Measurements from ENCODE around the gene FBXL4. TPM values are rescaled to one million over a fixed set of nuclear protein-coding genes. Genes with fewer than 3 reads are reported as not detected.

The FBXL4 gene
- polyA plus RNA-seq, 1 donor (not counting 4 experiments of a cell fraction or from before 2014, with no cell fraction given) = 19.9 TPM

DNA sequence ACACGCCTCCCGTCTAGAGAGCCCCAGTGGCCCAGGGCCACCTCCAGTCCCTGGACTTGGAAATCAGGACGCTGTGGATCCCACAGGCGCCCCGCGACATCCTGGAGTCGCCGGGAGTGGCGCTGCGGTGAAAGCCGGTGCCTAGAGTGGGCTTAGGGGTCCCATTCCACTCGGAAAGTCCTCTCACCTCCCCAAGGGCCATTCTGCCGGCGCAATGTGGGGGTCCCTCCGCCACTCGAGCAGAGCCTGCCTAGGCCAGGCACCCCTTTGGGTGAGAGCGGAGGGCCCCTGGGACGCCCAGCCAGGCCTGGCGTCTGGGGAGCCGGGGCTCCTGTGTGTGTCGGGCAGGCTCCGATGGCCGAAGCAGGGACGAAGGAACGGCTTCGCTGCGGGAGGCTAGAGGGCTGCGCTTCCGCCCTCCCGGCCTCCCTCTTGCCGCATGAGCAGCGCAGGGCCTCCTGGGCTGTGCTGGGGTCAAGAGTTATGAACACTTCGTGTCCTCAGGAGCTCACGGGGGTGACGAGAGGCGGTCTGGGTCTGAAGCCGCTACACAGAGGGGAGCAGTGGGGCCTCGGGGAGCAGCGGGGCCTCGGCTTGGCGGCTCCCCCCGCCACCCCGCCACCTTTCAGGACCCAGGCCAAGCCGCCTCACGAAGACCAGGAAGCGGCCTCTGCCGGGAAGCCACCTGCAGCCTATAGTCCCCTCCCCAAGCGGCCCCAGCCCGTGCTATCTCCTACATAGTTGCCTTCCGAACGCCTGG is 99.8 kb downstream of the FBXL4 start:
- Histone ChIP-seq H2AFZ (ENCODE audit: control insufficient read depth, low read length) (no peak overlapping the region), H3K4me2 (ENCODE audit: control insufficient read depth, extremely low read depth, insufficient read depth, low read depth, low read length) (peak overlapping the region; percentile 22), H3K36me3 (ENCODE audit: control insufficient read depth in 2 of 2, extremely low read depth in 1 of 2, insufficient read depth in 2 of 2, low read length in 2 of 2) (no peaks in the 10 kb centered on the region), H4K20me1 (ENCODE audit: control insufficient read depth, extremely low read depth, insufficient read depth, low read length) (no peaks in the 10 kb centered on the region), H3K9me3 (ENCODE audit: control insufficient read depth, low read depth, low read length) (no peaks in the 10 kb centered on the region), H3K4me1 (ENCODE audit: control insufficient read depth, extremely low read depth, insufficient read depth, low read length) (peaks cover 8% of the 10 kb centered on the region), H3K9ac (ENCODE audit: control insufficient read depth, extremely low read depth, insufficient read depth, low read length) (no peak overlapping the region), H3K4me3 (ENCODE audit: control insufficient read depth in 2 of 3, extremely low read depth in 1 of 3, insufficient read depth in 2 of 3, low read depth in 1 of 3, low read length in 3 of 3) (no peak overlapping the region), H3K9me1 (ENCODE audit: control insufficient read depth, extremely low read depth, insufficient read depth, low read length) (no peaks in the 10 kb centered on the region), H3K79me2 (ENCODE audit: control insufficient read depth, insufficient read depth, low read length) (no peaks in the 10 kb centered on the region), H3K27me3 (ENCODE audit: control insufficient read depth, extremely low read depth, insufficient read depth, low read length) (peaks cover 63% of the 10 kb centered on the region), H3K27ac (ENCODE audit: control insufficient read depth, insufficient read depth, low read length) (no peak overlapping the region)
- dilution Hi-C loops (cut with MboI; ENCODE audit: extremely low pct_ligation_motif_present, low sequenced_read_pairs) = no loop called here
- TF ChIP-seq EZH2 (IDR thresholded peaks at IDR 0.05; ENCODE audit: low read length) = peak; percentile 86
- TF ChIP-seq, protein P1, sequence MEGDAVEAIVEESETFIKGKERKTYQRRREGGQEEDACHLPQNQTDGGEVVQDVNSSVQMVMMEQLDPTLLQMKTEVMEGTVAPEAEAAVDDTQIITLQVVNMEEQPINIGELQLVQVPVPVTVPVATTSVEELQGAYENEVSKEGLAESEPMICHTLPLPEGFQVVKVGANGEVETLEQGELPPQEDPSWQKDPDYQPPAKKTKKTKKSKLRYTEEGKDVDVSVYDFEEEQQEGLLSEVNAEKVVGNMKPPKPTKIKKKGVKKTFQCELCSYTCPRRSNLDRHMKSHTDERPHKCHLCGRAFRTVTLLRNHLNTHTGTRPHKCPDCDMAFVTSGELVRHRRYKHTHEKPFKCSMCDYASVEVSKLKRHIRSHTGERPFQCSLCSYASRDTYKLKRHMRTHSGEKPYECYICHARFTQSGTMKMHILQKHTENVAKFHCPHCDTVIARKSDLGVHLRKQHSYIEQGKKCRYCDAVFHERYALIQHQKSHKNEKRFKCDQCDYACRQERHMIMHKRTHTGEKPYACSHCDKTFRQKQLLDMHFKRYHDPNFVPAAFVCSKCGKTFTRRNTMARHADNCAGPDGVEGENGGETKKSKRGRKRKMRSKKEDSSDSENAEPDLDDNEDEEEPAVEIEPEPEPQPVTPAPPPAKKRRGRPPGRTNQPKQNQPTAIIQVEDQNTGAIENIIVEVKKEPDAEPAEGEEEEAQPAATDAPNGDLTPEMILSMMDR (optimal IDR thresholded peaks at IDR 0.05 in 1 of 3, IDR thresholded peaks at IDR 0.05 in 1 of 3, conservative IDR thresholded peaks at IDR 0.05 in 1 of 3; ENCODE audit: extremely low read depth in 1 of 3, insufficient read depth in 2 of 3, low read length in 3 of 3) = no peak
- FAIRE-seq (no peak), DNase-seq (ENCODE audit: low read depth, low spot score) (no peak)

DNA sequence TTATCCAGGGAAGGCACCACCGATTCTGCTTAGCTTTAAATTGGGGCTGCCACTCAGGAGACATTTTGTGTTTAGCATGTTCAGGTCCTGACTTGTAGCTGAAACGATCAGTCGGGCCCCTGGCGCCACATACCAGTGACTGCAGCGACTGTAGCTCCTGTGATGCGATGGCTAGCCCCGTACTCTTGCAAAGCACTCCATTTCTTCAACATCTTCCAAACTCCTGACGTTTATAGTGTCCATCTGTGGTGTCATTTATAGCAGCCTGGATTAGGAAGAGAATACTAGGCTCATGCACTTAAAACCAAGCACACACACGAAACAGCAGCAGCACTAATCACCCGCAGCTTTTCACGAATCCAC is 100.3 kb downstream of the FBXL4 start:
- H3K27me3 ChIP-seq (ENCODE audit: control insufficient read depth, extremely low read depth, insufficient read depth, low read length) = peaks cover 69% of the 10 kb centered on the region
- no peaks in the 10 kb centered on the region for H3K79me2 ChIP-seq (ENCODE audit: control insufficient read depth, insufficient read depth, low read length)
- peak overlapping the region; percentile 22 for H3K4me2 ChIP-seq (ENCODE audit: control insufficient read depth, extremely low read depth, insufficient read depth, low read depth, low read length)
- H2AFZ ChIP-seq (ENCODE audit: control insufficient read depth, low read length) = no peak overlapping the region
- H4K20me1 ChIP-seq (ENCODE audit: control insufficient read depth, extremely low read depth, insufficient read depth, low read length) = no peaks in the 10 kb centered on the region
- H3K4me1 ChIP-seq (ENCODE audit: control insufficient read depth, extremely low read depth, insufficient read depth, low read length) = peaks cover 8% of the 10 kb centered on the region
- no peaks in the 10 kb centered on the region for H3K9me1 ChIP-seq (ENCODE audit: control insufficient read depth, extremely low read depth, insufficient read depth, low read length)
- H3K4me3 ChIP-seq (ENCODE audit: control insufficient read depth in 2 of 3, extremely low read depth in 1 of 3, insufficient read depth in 2 of 3, low read depth in 1 of 3, low read length in 3 of 3) = no peak overlapping the region
- H3K27ac ChIP-seq (ENCODE audit: control insufficient read depth, insufficient read depth, low read length) = no peak overlapping the region
- TF ChIP-seq, protein P1 (optimal IDR thresholded peaks at IDR 0.05 in 1 of 3, IDR thresholded peaks at IDR 0.05 in 1 of 3, conservative IDR thresholded peaks at IDR 0.05 in 1 of 3; ENCODE audit: extremely low read depth in 1 of 3, insufficient read depth in 2 of 3, low read length in 3 of 3) = no peak
- no peak for TF ChIP-seq EZH2 (IDR thresholded peaks at IDR 0.05; ENCODE audit: low read length)
- no peaks in the 10 kb centered on the region for H3K9me3 ChIP-seq (ENCODE audit: control insufficient read depth, low read depth, low read length)
- no peaks in the 10 kb centered on the region for H3K36me3 ChIP-seq (ENCODE audit: control insufficient read depth in 2 of 2, extremely low read depth in 1 of 2, insufficient read depth in 2 of 2, low read length in 2 of 2)
- FAIRE-seq (no peak), DNase-seq (ENCODE audit: low read depth, low spot score) (no peak)
- no peak overlapping the region for H3K9ac ChIP-seq (ENCODE audit: control insufficient read depth, extremely low read depth, insufficient read depth, low read length)
- dilution Hi-C loops (cut with MboI; ENCODE audit: extremely low pct_ligation_motif_present, low sequenced_read_pairs) = no loop called here
